Measurements from ENCODE around the gene ILF3. TPM values are rescaled to one million over a fixed set of nuclear protein-coding genes. Genes with fewer than 3 reads are reported as not detected.
A peak's percentile ranks its signal among the peaks of the same experiment; 100 is the strongest.

ILF3 gene
- polyA plus RNA-seq, 3 donors: 34.4 to 189 (median 48.1) TPM

DNA sequence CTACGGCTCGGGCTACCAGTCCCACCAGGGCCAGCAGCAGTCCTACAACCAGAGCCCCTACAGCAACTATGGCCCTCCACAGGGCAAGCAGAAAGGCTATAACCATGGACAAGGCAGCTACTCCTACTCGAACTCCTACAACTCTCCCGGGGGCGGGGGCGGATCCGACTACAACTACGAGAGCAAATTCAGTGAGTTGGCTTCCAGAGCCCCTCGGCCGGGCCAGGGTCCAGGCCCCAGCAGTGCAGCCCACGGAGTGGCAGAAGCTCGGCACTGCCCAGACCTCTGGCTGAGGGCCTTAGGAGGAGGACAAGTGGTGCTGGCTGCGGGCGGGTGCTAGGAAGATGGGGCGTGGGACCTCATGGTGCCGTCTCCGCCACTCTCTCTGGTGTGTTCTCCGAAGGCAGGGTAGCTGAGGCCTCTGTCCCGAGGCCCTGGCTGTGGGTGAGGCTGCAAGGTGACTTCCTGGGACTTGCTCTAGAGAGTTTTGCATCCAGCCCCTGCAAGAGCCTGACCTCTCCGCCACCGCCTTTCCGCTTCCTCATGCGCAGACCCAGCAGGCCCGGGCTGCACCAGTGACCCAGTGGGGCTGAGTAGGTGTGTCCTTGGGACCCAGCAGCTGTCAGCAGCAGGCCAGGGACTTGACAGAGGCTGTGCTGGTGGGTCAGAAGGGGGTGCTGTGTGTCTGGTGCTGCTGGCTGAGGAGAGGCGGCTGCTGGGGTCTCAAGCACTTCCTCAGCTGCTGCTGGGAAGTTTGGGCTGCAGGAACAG, 33.6 kb downstream of the ILF3 start:
- H2AFZ ChIP-seq (ENCODE audit: insufficient read depth, low read depth, low read length, poor library complexity, severe bottlenecking): no peak overlapping the region
- no peaks in the 10 kb centered on the region for H3K9me3 ChIP-seq (replicated peaks in 1 of 2; ENCODE audit: control insufficient read depth in 1 of 2, insufficient read depth in 1 of 2, low read length in 2 of 2)
- TF ChIP-seq, protein P1, sequence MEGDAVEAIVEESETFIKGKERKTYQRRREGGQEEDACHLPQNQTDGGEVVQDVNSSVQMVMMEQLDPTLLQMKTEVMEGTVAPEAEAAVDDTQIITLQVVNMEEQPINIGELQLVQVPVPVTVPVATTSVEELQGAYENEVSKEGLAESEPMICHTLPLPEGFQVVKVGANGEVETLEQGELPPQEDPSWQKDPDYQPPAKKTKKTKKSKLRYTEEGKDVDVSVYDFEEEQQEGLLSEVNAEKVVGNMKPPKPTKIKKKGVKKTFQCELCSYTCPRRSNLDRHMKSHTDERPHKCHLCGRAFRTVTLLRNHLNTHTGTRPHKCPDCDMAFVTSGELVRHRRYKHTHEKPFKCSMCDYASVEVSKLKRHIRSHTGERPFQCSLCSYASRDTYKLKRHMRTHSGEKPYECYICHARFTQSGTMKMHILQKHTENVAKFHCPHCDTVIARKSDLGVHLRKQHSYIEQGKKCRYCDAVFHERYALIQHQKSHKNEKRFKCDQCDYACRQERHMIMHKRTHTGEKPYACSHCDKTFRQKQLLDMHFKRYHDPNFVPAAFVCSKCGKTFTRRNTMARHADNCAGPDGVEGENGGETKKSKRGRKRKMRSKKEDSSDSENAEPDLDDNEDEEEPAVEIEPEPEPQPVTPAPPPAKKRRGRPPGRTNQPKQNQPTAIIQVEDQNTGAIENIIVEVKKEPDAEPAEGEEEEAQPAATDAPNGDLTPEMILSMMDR (IDR thresholded peaks at IDR 0.05): no peak
- 98% methylated on average over 25 of the region's 25 CpGs for WGBS (ENCODE audit: insufficient coverage)
- no peak overlapping the region for H3K9ac ChIP-seq (ENCODE audit: insufficient read depth, low read length, poor library complexity, severe bottlenecking)
- no peaks in the 10 kb centered on the region for H3K27me3 ChIP-seq (ENCODE audit: control insufficient read depth in 2 of 2, insufficient read depth in 2 of 2, low read length in 2 of 2)
- Mint-ChIP-seq H3K27me3 (ENCODE audit: low read depth in 3 of 3) (peaks cover 0 to 4% (median 0%) of the 10 kb centered on the region in 3 donors), H3K9me3 (no peaks in the 10 kb centered on the region), H3K36me3 (peaks cover 85 to 92% of the 10 kb centered on the region in 2 donors), H3K27ac (peak overlapping the region in 3 of 7 donors; percentile 25 to 82 (median 46)), H3K4me1 (no peaks in the 10 kb centered on the region), H3K4me3 (no peak overlapping the region)
- H4K20me1 ChIP-seq (ENCODE audit: insufficient read depth, low read length): peaks cover 52% of the 10 kb centered on the region
- H3K4me3 ChIP-seq (replicated peaks in 1 of 3; ENCODE audit: low read depth in 2 of 3, low read length in 3 of 3): no peak overlapping the region
- H3K79me2 ChIP-seq (ENCODE audit: insufficient read depth, low read length): peaks cover 10% of the 10 kb centered on the region
- no peak for DNase-seq
- H3K27ac ChIP-seq (ENCODE audit: low read depth in 1 of 2, low read length in 2 of 2): no peak overlapping the region
- intact Hi-C loops (cut with micrococcal nuclease): no loop called here
- no peaks in the 10 kb centered on the region for H3K4me1 ChIP-seq (ENCODE audit: control insufficient read depth in 1 of 2, insufficient read depth in 2 of 2, low read length in 2 of 2)
- no peak overlapping the region for H3K4me2 ChIP-seq (replicated peaks; ENCODE audit: extremely low read depth, low read length, poor library complexity, severe bottlenecking)
- peaks cover 96 to 100% of the 10 kb centered on the region in 2 donors for H3K36me3 ChIP-seq (replicated peaks in 1 of 2; ENCODE audit: control insufficient read depth in 1 of 2, insufficient read depth in 2 of 2, low read length in 2 of 2)

DNA sequence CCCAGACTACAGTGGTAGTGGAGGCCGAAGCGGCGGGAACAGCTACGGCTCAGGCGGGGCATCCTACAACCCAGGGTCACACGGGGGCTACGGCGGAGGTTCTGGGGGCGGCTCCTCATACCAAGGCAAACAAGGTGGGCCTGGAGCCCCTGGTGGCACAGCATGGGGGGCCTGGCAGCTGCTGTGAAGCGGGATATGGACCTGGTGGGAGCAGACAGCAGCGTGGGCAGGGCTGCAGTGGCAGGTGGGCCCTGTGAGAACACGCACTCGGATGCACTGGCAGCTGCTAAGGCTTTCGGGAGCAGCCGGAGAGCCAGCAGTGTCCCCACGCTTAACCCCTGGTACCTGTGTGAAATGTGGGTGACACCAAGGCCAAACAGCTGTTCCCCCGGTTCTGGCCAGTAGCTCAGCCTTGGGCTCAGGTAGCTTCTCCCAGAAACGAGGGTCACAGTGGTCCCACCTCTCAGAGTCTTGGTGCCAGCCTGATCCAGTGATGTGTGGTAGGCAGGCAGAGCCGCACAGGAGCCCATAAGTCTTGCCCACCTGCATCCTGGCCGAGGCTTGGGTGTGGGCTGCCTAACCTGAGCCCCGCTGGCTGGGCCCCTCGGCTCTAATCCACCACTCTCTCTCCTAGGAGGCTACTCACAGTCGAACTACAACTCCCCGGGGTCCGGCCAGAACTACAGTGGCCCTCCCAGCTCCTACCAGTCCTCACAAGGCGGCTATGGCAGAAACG, 34.6 kb downstream of the ILF3 start:
- Mint-ChIP-seq H3K4me1 (no peaks in the 10 kb centered on the region), H3K9me3 (no peaks in the 10 kb centered on the region), H3K27me3 (ENCODE audit: low read depth in 3 of 3) (peaks cover 0 to 4% (median 0%) of the 10 kb centered on the region in 3 donors), H3K27ac (peak overlapping the region in 1 of 7 donors; percentile 57), H3K4me3 (no peak overlapping the region), H3K36me3 (peaks cover 76 to 82% of the 10 kb centered on the region in 2 donors)
- Histone ChIP-seq H3K4me1 (ENCODE audit: control insufficient read depth in 1 of 2, insufficient read depth in 2 of 2, low read length in 2 of 2) (no peaks in the 10 kb centered on the region), H3K9ac (ENCODE audit: insufficient read depth, low read length, poor library complexity, severe bottlenecking) (no peak overlapping the region), H3K36me3 (replicated peaks in 1 of 2; ENCODE audit: control insufficient read depth in 1 of 2, insufficient read depth in 2 of 2, low read length in 2 of 2) (peaks cover 86 to 90% of the 10 kb centered on the region in 2 donors), H3K27ac (ENCODE audit: low read depth in 1 of 2, low read length in 2 of 2) (no peak overlapping the region), H3K4me2 (replicated peaks; ENCODE audit: extremely low read depth, low read length, poor library complexity, severe bottlenecking) (no peak overlapping the region), H3K4me3 (replicated peaks in 1 of 3; ENCODE audit: low read depth in 2 of 3, low read length in 3 of 3) (no peak overlapping the region), H3K27me3 (ENCODE audit: control insufficient read depth in 2 of 2, insufficient read depth in 2 of 2, low read length in 2 of 2) (no peaks in the 10 kb centered on the region), H2AFZ (ENCODE audit: insufficient read depth, low read depth, low read length, poor library complexity, severe bottlenecking) (no peak overlapping the region), H4K20me1 (ENCODE audit: insufficient read depth, low read length) (peaks cover 54% of the 10 kb centered on the region), H3K79me2 (ENCODE audit: insufficient read depth, low read length) (peaks cover 10% of the 10 kb centered on the region), H3K9me3 (replicated peaks in 1 of 2; ENCODE audit: control insufficient read depth in 1 of 2, insufficient read depth in 1 of 2, low read length in 2 of 2) (no peaks in the 10 kb centered on the region)
- TF ChIP-seq, protein P1 (IDR thresholded peaks at IDR 0.05): no peak
- intact Hi-C loops (cut with micrococcal nuclease): no loop called here
- 98% methylated on average over 26 of the region's 27 CpGs for WGBS (ENCODE audit: insufficient coverage)
- DNase-seq: no peak
